ENCODE data around the gene TRAPPC12.

DNA sequence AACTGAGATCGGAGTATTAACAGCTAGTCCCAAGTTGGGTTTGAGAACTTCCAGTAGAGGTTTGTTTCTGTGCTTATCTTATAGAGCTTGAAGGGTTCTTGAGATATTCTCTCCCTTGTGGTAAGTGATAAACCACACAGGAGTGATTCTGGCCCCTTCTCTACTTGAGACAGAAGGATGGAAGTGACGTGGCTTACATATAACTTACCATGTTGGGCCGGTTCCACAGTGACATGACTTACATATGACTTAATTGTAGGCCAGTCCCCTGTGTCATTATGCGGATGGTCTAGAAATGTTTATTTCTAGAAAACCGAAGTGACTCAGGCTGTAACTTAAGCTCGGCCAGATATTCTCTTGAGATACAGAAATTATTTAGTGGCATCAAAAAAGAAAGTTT is 62.7 kb downstream of the TRAPPC12 start:
- TF ChIP-seq, protein P1, sequence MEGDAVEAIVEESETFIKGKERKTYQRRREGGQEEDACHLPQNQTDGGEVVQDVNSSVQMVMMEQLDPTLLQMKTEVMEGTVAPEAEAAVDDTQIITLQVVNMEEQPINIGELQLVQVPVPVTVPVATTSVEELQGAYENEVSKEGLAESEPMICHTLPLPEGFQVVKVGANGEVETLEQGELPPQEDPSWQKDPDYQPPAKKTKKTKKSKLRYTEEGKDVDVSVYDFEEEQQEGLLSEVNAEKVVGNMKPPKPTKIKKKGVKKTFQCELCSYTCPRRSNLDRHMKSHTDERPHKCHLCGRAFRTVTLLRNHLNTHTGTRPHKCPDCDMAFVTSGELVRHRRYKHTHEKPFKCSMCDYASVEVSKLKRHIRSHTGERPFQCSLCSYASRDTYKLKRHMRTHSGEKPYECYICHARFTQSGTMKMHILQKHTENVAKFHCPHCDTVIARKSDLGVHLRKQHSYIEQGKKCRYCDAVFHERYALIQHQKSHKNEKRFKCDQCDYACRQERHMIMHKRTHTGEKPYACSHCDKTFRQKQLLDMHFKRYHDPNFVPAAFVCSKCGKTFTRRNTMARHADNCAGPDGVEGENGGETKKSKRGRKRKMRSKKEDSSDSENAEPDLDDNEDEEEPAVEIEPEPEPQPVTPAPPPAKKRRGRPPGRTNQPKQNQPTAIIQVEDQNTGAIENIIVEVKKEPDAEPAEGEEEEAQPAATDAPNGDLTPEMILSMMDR (conservative IDR thresholded peaks at IDR 0.05; ENCODE audit: low read depth, low read length), result no peak
- TF ChIP-seq EZH2 (IDR thresholded peaks at IDR 0.05; ENCODE audit: low read length, unreplicated experiment), result no peak

All from PC-3 (cell line).